RWPE2 (cell line): ENCODE data around the gene CEP104.

Experiments
- ATAC-seq: fragments of 200-7000 bp; cut with Tn5 transposase; 3 replicates; pipeline ENCODE4 v1.9.1; 2021; ENCODE audit warnings: low read depth
- DNase-seq: peaks from one replicate; pipeline ENCODE4 v3.0.0-alpha.2; 2020; ENCODE audit warnings: low spot score
- H3K27ac ChIP-seq: fragments of 450-650 bp; 2 replicates; pipeline ENCODE4 v1.5.1; 2017; ENCODE audit warnings: mild to moderate bottlenecking; ENCODE audit not compliant: poor library complexity, severe bottlenecking
- H3K27me3 ChIP-seq: fragments of 250-450 bp; sonication (Bioruptor Pico); 2 replicates; pipeline ENCODE4 v1.5.1; 2021; ENCODE audit warnings: mild to moderate bottlenecking, moderate library complexity; ENCODE audit not compliant: insufficient read depth, poor library complexity, severe bottlenecking
- H3K36me3 ChIP-seq: fragments of 250-450 bp; sonication (Bioruptor Pico); 2 replicates; pipeline ENCODE4 v1.5.1; 2020; ENCODE audit warnings: low read depth, mild to moderate bottlenecking, moderate library complexity
- H3K4me1 ChIP-seq: fragments of 250-450 bp; sonication (Bioruptor Pico); 2 replicates; pipeline ENCODE4 v1.5.1; 2021; ENCODE audit warnings: mild to moderate bottlenecking, moderate library complexity; ENCODE audit not compliant: insufficient read depth, poor library complexity, severe bottlenecking
- H3K4me3 ChIP-seq: fragments of 250-450 bp; sonication (Bioruptor Pico); 2 replicates; pipeline ENCODE4 v1.5.1; 2021; ENCODE audit warnings: mild to moderate bottlenecking, moderate library complexity; ENCODE audit not compliant: severe bottlenecking
- H3K9me3 ChIP-seq: fragments of 250-450 bp; sonication (Bioruptor Pico); 2 replicates; pipeline ENCODE4 v1.5.1; 2021; ENCODE audit warnings: mild to moderate bottlenecking, moderate library complexity; ENCODE audit not compliant: severe bottlenecking
- CTCF ChIP-seq: fragments of 450-650 bp; IDR thresholded peaks from one replicate; pipeline ENCODE4 v1.5.1; 2017; ENCODE audit warnings: mild to moderate bottlenecking, moderate library complexity; ENCODE audit not compliant: poor library complexity, severe bottlenecking

The CEP104 gene

GRCh38 chr1:3776231-3776961 is 80.6 kb downstream of the CEP104 start:
- Histone ChIP-seq H3K27me3 (no peaks in the 10 kb centered on the region), H3K36me3 (peaks cover 14% of the 10 kb centered on the region), H3K4me1 (no peaks in the 10 kb centered on the region), H3K4me3 (no peak overlapping the region), H3K27ac (no peak overlapping the region), H3K9me3 (no peaks in the 10 kb centered on the region)
- no peak for DNase-seq
- no peak for ATAC-seq
- peak; percentile 25 for TF ChIP-seq CTCF

GRCh38 chr1:3775490-3776230 is 81.4 kb downstream of the CEP104 start:
- Histone ChIP-seq H3K9me3 (no peaks in the 10 kb centered on the region), H3K4me3 (no peak overlapping the region), H3K27ac (no peak overlapping the region), H3K27me3 (no peaks in the 10 kb centered on the region), H3K36me3 (peaks cover 8% of the 10 kb centered on the region; the same call in 1 of the 2 replicates), H3K4me1 (no peaks in the 10 kb centered on the region)
- peak; percentile 54 for TF ChIP-seq CTCF
- DNase-seq (no peak), ATAC-seq (peak; percentile 30)

DNA sequence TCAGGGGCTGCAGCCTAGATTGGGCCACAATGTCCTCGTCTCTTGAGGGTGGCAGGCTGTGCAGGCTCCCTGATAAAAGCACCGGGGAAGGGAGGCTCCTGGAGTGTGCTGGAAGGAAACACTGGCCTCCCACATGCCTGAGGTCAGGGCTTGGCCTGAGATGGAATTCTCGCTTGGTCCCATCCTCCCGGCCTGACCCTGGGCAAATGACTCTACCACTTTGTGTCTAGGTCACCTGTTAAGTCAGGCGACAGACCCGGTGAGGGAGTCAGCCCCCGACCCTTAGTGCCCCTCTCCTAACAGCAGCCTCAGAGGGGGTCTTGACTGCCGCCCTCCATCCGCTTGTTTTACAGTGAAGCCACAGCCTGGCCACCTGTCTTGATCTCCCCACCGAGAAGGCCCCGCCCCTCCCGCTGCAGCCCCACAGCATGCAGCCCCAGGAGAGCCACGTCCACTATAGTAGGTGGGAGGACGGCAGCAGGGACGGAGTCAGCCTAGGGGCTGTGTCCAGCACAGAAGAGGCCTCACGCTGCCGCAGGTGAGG is 82.0 kb downstream of the CEP104 start:
- Histone ChIP-seq H3K36me3 (peaks cover 2% of the 10 kb centered on the region; the same call in 1 of the 2 replicates), H3K9me3 (no peaks in the 10 kb centered on the region), H3K4me3 (no peak overlapping the region), H3K27me3 (no peaks in the 10 kb centered on the region), H3K4me1 (no peaks in the 10 kb centered on the region), H3K27ac (no peak overlapping the region)
- no peak for DNase-seq
- TF ChIP-seq CTCF: no peak
- ATAC-seq: no peak

DNA sequence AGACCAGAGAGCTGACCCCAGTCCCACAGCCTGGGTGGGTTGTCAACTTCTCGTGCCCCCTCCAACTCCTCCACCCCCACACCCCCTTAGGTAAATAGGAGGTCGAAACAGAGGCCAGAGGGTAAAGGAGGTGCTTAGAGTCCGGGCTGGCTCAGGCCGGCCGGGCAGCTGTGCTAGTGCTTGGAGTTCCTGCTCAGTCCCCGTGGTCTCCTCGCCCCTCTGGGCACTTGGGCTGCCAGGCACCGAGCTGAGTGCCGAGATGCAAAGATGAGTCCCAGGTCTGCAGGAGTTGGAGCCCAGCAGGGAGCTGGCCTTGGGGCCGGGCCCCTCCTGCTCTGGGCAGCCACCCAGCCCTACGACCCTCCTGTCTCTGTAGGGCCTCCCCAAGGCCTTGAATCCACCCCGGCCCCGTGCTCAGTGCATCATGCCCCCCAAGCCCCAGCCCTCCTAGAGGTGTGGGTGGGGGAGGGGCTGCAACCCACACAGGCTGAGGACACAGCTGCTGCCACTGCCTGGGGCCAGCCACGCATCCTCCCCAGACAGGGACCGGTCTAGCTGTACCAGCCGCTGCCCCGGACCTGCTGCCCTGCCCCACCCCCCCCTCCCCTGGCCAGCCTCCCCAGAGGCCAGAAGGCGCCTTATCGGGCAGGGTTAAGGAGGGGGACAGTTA is 82.6 kb downstream of the CEP104 start:
- no peak for TF ChIP-seq CTCF
- H3K36me3 ChIP-seq: no peaks in the 10 kb centered on the region; the same call in 1 of the 2 replicates
- DNase-seq (no peak), ATAC-seq (no peak)
- H3K4me1 ChIP-seq: no peaks in the 10 kb centered on the region
- H3K4me3 ChIP-seq: no peak overlapping the region
- H3K27me3 ChIP-seq: no peaks in the 10 kb centered on the region
- H3K27ac ChIP-seq: no peak overlapping the region
- no peaks in the 10 kb centered on the region for H3K9me3 ChIP-seq
